GM06990 (cell line): ENCODE results near the gene CD82.

ENCODE experiments used
- DNase-seq: peaks from one replicate; pipeline ENCODE4 v3.0.0-alpha.2; 2011; ENCODE audit not compliant: insufficient read length; ENCODE audit errors: extremely low read depth
- H3K27me3 ChIP-seq: replicated peaks from 2 replicates; pipeline ENCODE4 v1.6.0; 2011; ENCODE audit warnings: low read length; ENCODE audit not compliant: control insufficient read depth, insufficient read depth
- H3K36me3 ChIP-seq: 2 replicates; pipeline ENCODE4 v1.5.1; 2011; ENCODE audit warnings: low read length; ENCODE audit not compliant: control insufficient read depth, insufficient read depth
- H3K4me3 ChIP-seq: replicated peaks from 2 replicates; pipeline ENCODE4 v1.5.1; 2011; ENCODE audit warnings: low read depth, mild to moderate bottlenecking, control low read depth, low read length
- CTCF ChIP-seq: IDR thresholded peaks from 2 replicates; pipeline ENCODE4 v1.5.1; 2011; ENCODE audit warnings: low read length, control low read depth, mild to moderate bottlenecking, inconsistent platforms; ENCODE audit not compliant: insufficient read depth, poor library complexity, severe bottlenecking

The CD82 gene

GRCh38 chr11:44585421-44585820 lies 20.0 kb downstream of the CD82 start:
- no peak for TF ChIP-seq CTCF
- Histone ChIP-seq H3K27me3 (no peaks in the 10 kb centered on the region), H3K4me3 (no peak overlapping the region), H3K36me3 (peaks cover 28% of the 10 kb centered on the region)
- DNase-seq, result no peak

- Histone ChIP-seq H3K36me3 (peaks cover 20% of the 10 kb centered on the region), H3K27me3 (no peaks in the 10 kb centered on the region), H3K4me3 (no peak overlapping the region)
- DNase-seq, result no peak
- TF ChIP-seq CTCF, result no peak
Observed at GRCh38 chr11:44589301-44589700, 23.8 kb downstream of the CD82 start.

GRCh38 chr11:44590769-44591168 lies 25.3 kb downstream of the CD82 start:
- DNase-seq, result no peak

GRCh38 chr11:44591557-44591956 lies 26.1 kb downstream of the CD82 start:
- TF ChIP-seq CTCF, result no peak
- peaks cover 19% of the 10 kb centered on the region for H3K36me3 ChIP-seq
- H3K4me3 ChIP-seq, result no peak overlapping the region
- DNase-seq, result no peak
- H3K27me3 ChIP-seq, result no peaks in the 10 kb centered on the region

More at GRCh38 chr11:44590769-44591168, 25.3 kb downstream of the CD82 start:
- H3K27me3 ChIP-seq, result no peaks in the 10 kb centered on the region
- no peak overlapping the region for H3K4me3 ChIP-seq
- H3K36me3 ChIP-seq, result peaks cover 19% of the 10 kb centered on the region
- TF ChIP-seq CTCF, result no peak

GRCh38 chr11:44592125-44592940 lies 26.9 kb downstream of the CD82 start:
- Histone ChIP-seq H3K27me3 (no peaks in the 10 kb centered on the region), H3K4me3 (no peak overlapping the region), H3K36me3 (peaks cover 17% of the 10 kb centered on the region)
- TF ChIP-seq CTCF, result no peak
- no peak for DNase-seq
